HepG2 (cell line): ENCODE measurements around the gene CHRNA3. TPM values are rescaled to one million over a fixed set of nuclear protein-coding genes. Genes with fewer than 3 reads are reported as not detected.

Experiments used
- CEBPG ChIP-seq: IDR thresholded peaks from 2 replicates; pipeline ENCODE4 v1.6.1; 2016
- DNMT1 ChIP-seq: sonication (generic); formaldehyde crosslinking; IDR thresholded peaks from 2 replicates; pipeline ENCODE4 v1.5.1; 2020; ENCODE audit warnings: mild to moderate bottlenecking, missing genetic modification reagents
- HNF4G ChIP-seq, 2 experiments: sonication (generic) in 1 of 2; formaldehyde crosslinking in 1 of 2; IDR thresholded peaks; 2 replicates each; pipeline versions ENCODE4 v1.4.0 to v1.6.1; 2011 to 2020; ENCODE audit warnings: borderline replicate concordance in 2 of 2, low read depth in 2 of 2, mild to moderate bottlenecking in 2 of 2, low read length in 1 of 2, missing genetic modification reagents in 1 of 2, moderate library complexity in 1 of 2
- HOXA7 ChIP-seq: sonication (generic); formaldehyde crosslinking; IDR thresholded peaks from 2 replicates; pipeline ENCODE4 v1.8.1; 2022; ENCODE audit warnings: mild to moderate bottlenecking, missing genetic modification reagents, moderate library complexity
- IKZF4 ChIP-seq: sonication (generic); formaldehyde crosslinking; IDR thresholded peaks from 2 replicates; pipeline ENCODE4 v1.5.1; 2020; ENCODE audit warnings: borderline replicate concordance, mild to moderate bottlenecking, low read depth, missing genetic modification reagents; ENCODE audit errors: not compliant biosample characterization
- KAT7 ChIP-seq: IDR thresholded peaks from 2 replicates; pipeline ENCODE4 v1.6.1; 2018; ENCODE audit warnings: borderline replicate concordance, missing compliant biosample characterization
- KDM5A ChIP-seq: fragments of 200-600 bp; sonication (generic); IDR thresholded peaks from 2 replicates; pipeline ENCODE4 v1.7.0; 2018; ENCODE audit warnings: antibody characterized with exemption, mild to moderate bottlenecking, low read length, borderline replicate concordance
- MAFK ChIP-seq, 2 experiments: IDR thresholded peaks in 1 of 2; conservative IDR thresholded peaks in 1 of 2; 2 replicates each; pipeline ENCODE4 v1.6.1; 2011; ENCODE audit warnings: improper control_type of control experiment in 2 of 2, low read length in 2 of 2
- MXI1 ChIP-seq: IDR thresholded peaks from 3 replicates; pipeline ENCODE4 v1.6.1; 2012; ENCODE audit warnings: low read depth, low read length, inconsistent platforms, borderline replicate concordance
- NFKB2 ChIP-seq: sonication (generic); formaldehyde crosslinking; IDR thresholded peaks from 2 replicates; pipeline ENCODE4 v1.4.0; 2020; ENCODE audit warnings: missing genetic modification reagents, borderline replicate concordance
- NR2F6 ChIP-seq, 2 experiments: IDR thresholded peaks; 2 replicates each; pipeline ENCODE4 v1.6.1; 2016; ENCODE audit warnings: antibody characterized with exemption in 1 of 2, mild to moderate bottlenecking in 1 of 2
- PAWR ChIP-seq: sonication (generic); formaldehyde crosslinking; IDR thresholded peaks from 2 replicates; pipeline ENCODE4 v1.4.0; 2020; ENCODE audit warnings: missing genetic modification reagents, mild to moderate bottlenecking, borderline replicate concordance
- PAX8 ChIP-seq: sonication (generic); formaldehyde crosslinking; IDR thresholded peaks from 2 replicates; pipeline ENCODE4 v1.8.0; 2022; ENCODE audit warnings: mild to moderate bottlenecking, missing genetic modification reagents, borderline replicate concordance
- POGZ ChIP-seq: sonication (generic); formaldehyde crosslinking; IDR thresholded peaks from 2 replicates; pipeline ENCODE4 v1.4.0; 2020; ENCODE audit warnings: mild to moderate bottlenecking, missing genetic modification reagents
- RBAK ChIP-seq: sonication (generic); formaldehyde crosslinking; IDR thresholded peaks from 2 replicates; pipeline ENCODE4 v1.5.1; 2020; ENCODE audit warnings: mild to moderate bottlenecking, missing genetic modification reagents
- SMYD3 ChIP-seq: sonication (generic); formaldehyde crosslinking; IDR thresholded peaks from 2 replicates; pipeline ENCODE4 v1.8.1; 2023; ENCODE audit warnings: mild to moderate bottlenecking, missing genetic modification reagents
- SOX13 ChIP-seq, 3 experiments: fragments of 450-650 bp in 1 of 3; sonication (generic) in 1 of 3; formaldehyde crosslinking in 1 of 3; IDR thresholded peaks in 2 of 3; conservative IDR thresholded peaks in 1 of 3; 2 replicates each; pipeline versions ENCODE4 v1.5.0 to v1.6.1; 2016 to 2020; ENCODE audit warnings: antibody characterized with exemption in 1 of 3, mild to moderate bottlenecking in 1 of 3, missing compliant biosample characterization in 1 of 3, missing genetic modification reagents in 1 of 3, moderate library complexity in 1 of 3
- SOX6 ChIP-seq, 2 experiments: fragments of 450-650 bp in 1 of 2; sonication (generic) in 1 of 2; formaldehyde crosslinking in 1 of 2; IDR thresholded peaks; 2 replicates each; pipeline versions ENCODE4 v1.4.0 to v1.6.1; 2017 to 2020; ENCODE audit warnings: antibody characterized with exemption in 1 of 2, mild to moderate bottlenecking in 1 of 2, missing genetic modification reagents in 1 of 2
- STAG1 ChIP-seq: sonication (generic); formaldehyde crosslinking; IDR thresholded peaks from 2 replicates; pipeline ENCODE4 v1.4.0; 2020; ENCODE audit warnings: missing genetic modification reagents
- TAF15 ChIP-seq: fragments of 200-400 bp; formaldehyde crosslinking; IDR thresholded peaks from one replicate; pipeline ENCODE4 v1.6.1; 2018; ENCODE audit warnings: mild to moderate bottlenecking, low read depth, low read length; ENCODE audit not compliant: poor library complexity, severe bottlenecking
- TEAD3 ChIP-seq: optimal IDR thresholded peaks from 2 replicates; pipeline ENCODE3; 2016; ENCODE audit warnings: borderline replicate concordance
- THRA ChIP-seq: sonication (generic); formaldehyde crosslinking; IDR thresholded peaks from 2 replicates; pipeline ENCODE4 v1.4.0; 2020; ENCODE audit warnings: missing genetic modification reagents, borderline replicate concordance
- ZNF138 ChIP-seq: sonication (generic); formaldehyde crosslinking; IDR thresholded peaks from 2 replicates; pipeline ENCODE4 v1.5.0; 2020; ENCODE audit warnings: mild to moderate bottlenecking, low read depth, missing genetic modification reagents
- ZNF615 ChIP-seq: sonication (generic); formaldehyde crosslinking; IDR thresholded peaks from 2 replicates; pipeline ENCODE4 v1.5.0; 2020; ENCODE audit warnings: mild to moderate bottlenecking, missing genetic modification reagents, borderline replicate concordance
- ZNF775 ChIP-seq: sonication (generic); formaldehyde crosslinking; IDR thresholded peaks from 2 replicates; pipeline ENCODE4 v1.4.0; 2020; ENCODE audit warnings: missing genetic modification reagents, mild to moderate bottlenecking, moderate library complexity, borderline replicate concordance
- ZSCAN31 ChIP-seq: sonication (generic); formaldehyde crosslinking; IDR thresholded peaks from 2 replicates; pipeline ENCODE4 v1.5.0; 2020; ENCODE audit warnings: low read depth, mild to moderate bottlenecking, missing genetic modification reagents
- polyA plus RNA-seq, 8 experiments: library from polyadenylated mRNA; depleted of rRNA in 3 of 8; stranded (reverse) in 7 of 8; unstranded in 1 of 8; fragments of >200 nt; fragmentation: Illumina TruSeq in 4 of 8; extraction: Trizol in 4 of 8; gene quantifications; 2 replicates each; pipeline versions ENCODE4 v1.2.1 to v1.2.3, GENCODE V29; 2011 to 2016; ENCODE audit warnings: low read depth in 4 of 8, missing spikeins in 1 of 8, mixed read lengths in 1 of 8; ENCODE audit not compliant: insufficient read depth in 1 of 8
- total RNA-seq, 5 experiments: library from RNA; depleted of rRNA; stranded (reverse); fragments of >200 nt; fragmentation: Illumina TruSeq; extraction: Trizol; gene quantifications; 2 replicates each; pipeline ENCODE4 v1.2.3, GENCODE V29; 2016; ENCODE audit warnings: low read depth in 1 of 5
- TF ChIP-seq, protein P1 (sequence below): IDR thresholded peaks from 2 replicates; pipeline ENCODE4 v1.6.1; 2012; ENCODE audit warnings: inconsistent platforms

CHRNA3 gene
- total and polyA plus RNA-seq, 2 of the 13 experiments (the other 11 are each of a cell fraction or from before 2014, with no cell fraction given): not detected

DNA sequence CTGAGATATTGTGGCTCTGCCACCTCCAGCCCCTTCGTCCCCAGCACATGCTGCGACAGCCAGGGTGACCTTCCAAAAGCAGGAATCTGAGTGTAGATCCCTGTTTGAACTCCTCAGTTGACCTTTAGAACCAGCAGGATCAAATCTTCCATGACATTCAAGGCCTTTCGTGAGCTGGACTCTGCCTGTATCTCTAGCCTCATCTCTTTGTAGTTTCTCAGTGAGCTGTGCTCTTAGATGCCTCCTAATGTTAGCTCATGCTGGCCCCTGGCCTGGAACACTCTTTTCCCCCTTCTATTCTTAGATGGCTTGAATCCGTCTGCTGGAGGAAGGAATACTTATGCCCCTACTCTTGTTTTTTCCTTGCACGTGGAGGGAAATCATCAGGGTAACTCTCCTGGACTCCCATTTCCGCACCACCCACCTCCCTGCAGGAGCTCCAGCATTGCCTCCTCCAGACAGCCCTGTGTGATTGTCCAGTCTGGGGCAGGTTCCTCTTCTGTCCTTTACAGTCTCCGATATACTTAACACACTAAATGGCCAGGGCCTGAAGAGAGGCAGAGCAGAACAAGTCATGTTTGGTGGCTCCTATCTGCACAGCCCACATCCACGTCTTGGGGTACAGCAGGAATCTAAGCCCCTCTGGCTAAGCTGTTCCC lies 46.9 kb upstream of the CHRNA3 start (continued):
- TF ChIP-seq KDM5A (no peak), HOXA7 (CRISPR knock-in tag) (no peak), PAX8 (CRISPR knock-in tag) (no peak), KAT7 (CRISPR knock-in tag) (no peak), DNMT1 (CRISPR knock-in tag) (no peak), HNF4G (IDR thresholded peaks at IDR 0.05; ENCODE audit: borderline replicate concordance, low read depth, low read length) (peak; percentile 51), HNF4G (CRISPR knock-in tag; IDR thresholded peaks at IDR 0.05; ENCODE audit: borderline replicate concordance, low read depth) (0 out of 2 replicates have a peak, but pooled peaks have one; percentile 12), SOX6 (IDR thresholded peaks at IDR 0.05) (no peak), SOX6 (CRISPR knock-in tag; IDR thresholded peaks at IDR 0.05) (peak; percentile 39; the same call in 1 of the 2 replicates), NR2F6 (IDR thresholded peaks at IDR 0.05) (peak; percentile 42), NR2F6 (CRISPR knock-in tag; IDR thresholded peaks at IDR 0.05) (no peak; the same call in 1 of the 2 replicates), RBAK (CRISPR knock-in tag) (no peak), MAFK (conservative IDR thresholded peaks at IDR 0.05 in 1 of 2, IDR thresholded peaks at IDR 0.05 in 1 of 2; ENCODE audit: low read length in 2 of 2) (no peak), NFKB2 (CRISPR knock-in tag) (no peak), ZSCAN31 (CRISPR knock-in tag) (no peak), CEBPG (CRISPR knock-in tag) (no peak), ZNF138 (CRISPR knock-in tag) (no peak), MXI1 (no peak), SOX13 (IDR thresholded peaks at IDR 0.05) (no peak), SOX13 (CRISPR knock-in tag; conservative IDR thresholded peaks at IDR 0.05 in 1 of 2, IDR thresholded peaks at IDR 0.05 in 1 of 2) (0 out of 4 replicates have a peak, but pooled peaks of 1 of the 2 experiments have one; percentile 18), THRA (CRISPR knock-in tag) (peak; percentile 75; the same call in 1 of the 2 replicates), PAWR (CRISPR knock-in tag) (no peak), POGZ (CRISPR knock-in tag) (no peak), STAG1 (CRISPR knock-in tag) (no peak), TEAD3 (CRISPR knock-in tag) (peak; percentile 28), IKZF4 (no peak), TAF15 (no peak), SMYD3 (CRISPR knock-in tag) (no peak), ZNF775 (no peak), ZNF615 (CRISPR knock-in tag) (no peak)
- TF ChIP-seq, protein P1, sequence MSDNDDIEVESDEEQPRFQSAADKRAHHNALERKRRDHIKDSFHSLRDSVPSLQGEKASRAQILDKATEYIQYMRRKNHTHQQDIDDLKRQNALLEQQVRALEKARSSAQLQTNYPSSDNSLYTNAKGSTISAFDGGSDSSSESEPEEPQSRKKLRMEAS: peak; percentile 32; the same call in 1 of the 2 replicates
